GM21528 (cell line): Measurements from ENCODE around the gene CELF4.
A peak's percentile ranks its signal among the peaks of the same experiment; 100 is the strongest.

Experiments used
- ATAC-seq: cut with Tn5 transposase; IDR thresholded peaks from one replicate; pipeline ENCODE4 v1.9.1; 2021; ENCODE audit warnings: mild to moderate bottlenecking, moderate library complexity; ENCODE audit not compliant: unreplicated experiment, low FRiP score

CELF4 gene

DNA sequence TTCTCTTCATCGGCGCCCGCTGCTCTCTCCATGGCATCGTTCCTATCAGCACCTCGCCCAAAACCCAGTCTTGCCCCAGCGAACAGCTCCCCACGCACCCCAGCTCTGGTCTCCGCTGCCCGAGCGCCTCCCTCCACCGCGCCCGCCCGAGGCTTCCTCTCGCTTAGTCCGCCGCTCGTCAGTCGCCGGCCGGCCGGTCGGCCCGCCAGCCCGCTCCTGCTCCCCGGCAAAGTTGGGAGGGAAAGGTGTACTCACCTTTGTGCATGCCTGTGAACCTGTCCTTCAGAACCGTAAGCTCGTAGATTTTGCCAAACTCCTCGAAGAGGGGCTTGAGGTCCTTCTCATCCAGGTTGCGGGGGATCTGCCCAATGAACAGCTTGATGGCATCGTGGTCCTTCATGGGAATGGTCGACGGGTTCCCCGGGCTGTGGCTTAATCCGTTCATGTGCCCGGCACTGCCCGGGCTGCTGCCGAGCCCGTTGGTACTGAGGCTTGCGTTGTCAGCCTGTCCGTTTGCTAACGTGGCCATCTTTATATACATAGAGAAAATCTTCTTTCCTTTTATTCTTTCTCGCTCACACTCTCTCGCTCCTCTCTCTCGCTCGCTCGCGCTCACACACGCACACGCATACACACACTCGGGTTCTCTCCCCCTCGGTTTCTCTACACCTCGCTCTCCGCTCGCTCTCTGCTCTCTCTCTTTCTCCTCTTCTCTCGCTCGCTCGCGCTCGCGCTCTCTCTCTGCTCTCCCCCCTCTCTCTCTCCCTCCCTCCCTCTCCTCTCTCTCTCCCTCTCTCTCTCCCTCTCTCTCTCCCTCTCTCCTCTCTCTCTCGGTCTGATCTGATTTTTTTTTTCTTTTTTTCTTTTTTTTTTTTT, at the start of gene CELF4:
CELF4 (minus strand) TSS at position 698 of the 876 bp plus-strand sequence.
- ATAC-seq, result no peak

DNA sequence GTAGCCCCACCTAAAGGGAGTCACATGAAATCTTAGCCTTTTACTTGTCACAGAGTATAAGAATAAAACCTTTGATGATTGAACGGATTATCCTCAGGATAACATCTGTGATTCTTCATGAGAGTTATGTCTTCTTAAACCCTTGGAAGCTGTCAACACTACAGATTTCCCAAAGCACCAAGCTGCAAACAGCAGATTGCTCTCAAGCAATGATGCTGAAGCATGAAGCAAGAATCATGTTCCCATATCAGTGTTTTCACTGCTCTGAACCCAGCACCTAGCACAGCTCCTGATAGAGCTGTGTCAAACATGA, 47.6 kb upstream of the CELF4 start:
- ATAC-seq, result no peak

- ATAC-seq, result no peak
Observed at GRCh38 chr18:37612524-37613252, 47.1 kb upstream of the CELF4 start.

GRCh38 chr18:37611614-37612279, 46.1 kb upstream of the CELF4 start:
- ATAC-seq, result no peak

DNA sequence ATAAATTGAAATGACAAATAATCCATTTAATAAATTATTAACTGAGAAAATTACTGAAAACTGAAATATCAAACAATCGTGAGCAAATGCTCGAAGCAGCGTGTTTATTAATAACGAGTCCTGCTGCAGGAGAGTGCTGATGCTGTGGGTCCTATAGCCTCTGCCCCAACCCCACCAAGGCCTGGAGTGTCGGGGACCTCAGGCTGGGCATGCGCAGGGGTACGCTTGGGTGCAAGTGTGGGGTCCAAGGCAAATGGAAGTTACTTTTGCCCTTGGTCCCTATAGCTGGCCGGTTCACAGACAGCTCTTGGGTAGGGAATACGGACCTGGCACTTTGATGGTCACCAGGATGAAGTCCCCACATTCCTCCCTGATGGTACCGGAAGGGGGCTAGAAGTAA, 43.3 kb upstream of the CELF4 start:
- no peak for ATAC-seq

DNA sequence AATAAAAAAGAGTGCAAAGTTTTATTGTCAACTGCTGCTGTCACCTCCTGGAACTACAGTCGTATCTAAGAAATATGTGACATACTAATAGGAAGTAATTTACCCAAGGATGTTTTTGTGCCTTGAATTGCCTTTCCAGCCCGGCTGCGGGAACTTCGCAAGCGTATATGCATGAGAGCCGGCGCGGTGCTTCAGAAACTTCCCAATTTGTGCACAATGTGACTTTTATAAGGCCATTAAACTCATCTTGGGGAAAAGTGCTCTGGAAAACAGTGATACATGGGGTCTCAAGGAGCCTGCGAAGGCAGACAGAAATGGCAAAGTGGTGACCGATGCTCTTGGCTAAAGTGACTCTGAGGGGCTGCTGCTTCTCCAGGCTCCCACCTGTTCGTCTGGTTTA, 41.7 kb upstream of the CELF4 start:
- no peak for ATAC-seq

DNA sequence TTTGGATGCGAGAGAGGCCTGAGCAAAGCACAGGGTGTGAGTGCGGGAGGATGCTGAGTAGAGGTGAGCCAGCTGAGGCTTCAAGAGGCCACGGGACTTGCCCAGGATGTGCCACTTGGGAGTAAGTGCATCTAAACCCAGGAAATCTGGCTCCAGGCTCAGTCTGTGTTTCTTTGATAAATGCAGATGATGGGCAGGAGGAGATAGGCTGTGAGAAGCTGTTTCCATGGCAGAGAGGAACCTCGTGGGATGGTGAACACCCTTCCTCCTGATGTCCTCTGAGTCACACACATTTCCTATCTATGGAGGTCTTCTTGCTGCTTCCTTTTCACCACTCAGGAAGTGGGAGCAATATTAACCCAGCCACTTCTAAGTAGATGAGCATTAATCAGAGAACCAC, 38.4 kb upstream of the CELF4 start:
- ATAC-seq, result no peak

GRCh38 chr18:37598966-37599896, 33.6 kb upstream of the CELF4 start:
- no peak for ATAC-seq

DNA sequence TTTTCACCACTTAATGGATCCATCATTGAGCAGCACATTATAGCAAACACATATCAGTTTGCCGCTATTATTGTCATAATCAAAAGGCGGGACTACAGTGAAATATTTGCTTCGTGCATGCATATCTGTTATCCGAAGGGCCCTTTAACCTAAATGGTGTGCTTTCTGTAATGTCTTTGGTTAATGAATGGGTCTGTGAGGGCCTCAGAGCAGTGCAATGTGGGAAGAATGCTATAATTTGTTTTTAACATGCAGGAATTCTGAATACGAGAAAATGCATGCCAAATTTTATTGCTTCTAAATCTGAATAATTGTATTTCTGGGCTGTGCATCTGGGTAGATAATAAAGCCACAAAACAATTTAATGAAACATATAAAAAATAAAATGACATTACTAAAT, 32.8 kb upstream of the CELF4 start:
- no peak for ATAC-seq

GRCh38 chr18:37590346-37590745, 24.7 kb upstream of the CELF4 start:
- no peak for ATAC-seq

DNA sequence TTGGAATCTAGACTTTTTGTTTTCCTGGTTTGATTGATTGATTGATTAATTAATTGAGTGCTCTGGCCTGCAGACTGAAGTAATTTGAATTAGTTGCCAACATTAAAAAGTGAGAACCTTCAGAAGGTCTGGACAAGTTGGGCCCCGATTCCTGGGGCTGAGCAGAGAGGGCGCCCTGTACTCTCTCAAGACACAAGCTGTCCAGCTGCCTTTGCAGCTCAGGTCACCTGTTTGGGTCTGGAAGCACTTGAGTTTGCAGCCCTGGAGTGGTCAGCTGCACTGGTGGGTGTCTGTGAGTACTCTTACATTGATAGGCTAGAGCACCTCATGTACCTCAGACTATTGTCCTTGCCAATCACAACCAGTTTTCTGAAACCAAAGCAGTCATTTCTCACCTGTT, 22.7 kb upstream of the CELF4 start:
- no peak for ATAC-seq

GRCh38 chr18:37586656-37587225, 21.1 kb upstream of the CELF4 start:
- ATAC-seq, result no peak

- ATAC-seq, result no peak
Observed at GRCh38 chr18:37584952-37585695, 19.5 kb upstream of the CELF4 start.

DNA sequence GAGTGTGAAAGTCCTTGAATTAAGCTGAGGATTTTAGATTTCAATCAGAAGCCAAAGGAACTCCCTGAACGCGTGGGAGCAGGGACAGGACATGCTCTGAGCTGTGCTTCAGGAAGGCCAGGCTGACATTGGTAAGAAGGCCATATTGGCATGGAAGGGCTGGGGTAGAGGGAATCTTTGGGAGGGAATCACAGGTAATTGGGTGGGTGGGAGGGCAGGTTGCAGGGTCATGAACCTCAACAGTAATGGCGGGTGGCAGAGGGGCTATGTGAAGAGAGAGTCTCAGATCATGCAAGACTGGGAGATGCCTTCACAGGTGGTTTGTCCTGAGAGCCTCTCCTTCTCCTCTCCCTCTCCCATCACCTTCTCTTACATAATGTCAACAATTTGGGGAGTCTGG, 18.6 kb upstream of the CELF4 start:
- ATAC-seq, result no peak

DNA sequence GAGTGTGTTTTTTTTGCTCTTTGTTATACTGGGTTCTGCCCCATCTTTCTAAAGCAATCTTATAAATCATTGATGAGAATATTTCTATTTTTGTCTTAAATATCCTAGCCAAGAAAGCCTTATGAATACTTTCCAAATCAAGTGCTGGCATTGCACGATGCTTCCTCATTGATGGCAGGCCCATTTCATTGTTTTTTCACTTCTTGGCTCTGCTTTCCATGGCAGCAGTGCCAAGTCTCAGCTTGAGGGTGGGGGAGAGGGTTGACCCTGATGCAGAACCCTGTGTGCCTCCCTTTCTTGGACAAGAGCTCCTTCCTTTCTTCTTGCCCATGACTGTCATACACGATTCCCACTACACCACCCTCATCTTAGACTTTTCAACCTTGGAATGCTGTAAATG, 16.7 kb upstream of the CELF4 start:
- no peak for ATAC-seq

DNA sequence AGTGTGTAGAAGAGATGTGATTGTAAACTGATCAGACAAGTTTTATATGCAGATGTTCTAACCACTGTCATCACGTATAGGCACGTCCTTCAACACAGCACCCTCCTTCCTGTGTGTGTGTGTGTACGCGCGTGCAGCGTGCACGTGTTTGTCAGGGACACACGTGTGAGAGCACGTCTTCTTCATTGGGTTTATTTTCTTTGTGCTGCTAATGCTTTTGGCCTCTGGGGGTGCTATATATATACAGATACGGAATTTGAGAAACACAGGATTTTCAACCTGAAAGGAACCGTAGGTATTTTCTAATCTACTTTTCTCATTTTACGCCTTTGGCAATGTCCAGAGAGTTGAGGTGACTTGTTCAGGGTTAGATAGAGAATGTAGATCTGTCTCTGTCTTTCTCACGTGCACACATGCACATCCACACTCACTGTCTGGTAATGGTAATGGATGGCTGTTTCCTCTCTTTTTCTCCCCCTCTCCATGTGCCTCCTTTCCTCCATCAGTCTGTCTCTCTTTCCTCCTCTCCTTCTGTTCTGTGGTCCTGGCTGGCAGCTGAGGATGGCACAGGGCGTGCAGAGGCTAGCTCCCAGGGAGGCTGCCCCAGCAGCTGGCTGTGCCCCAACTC, 13.4 kb upstream of the CELF4 start:
- ATAC-seq, result peak; percentile 61

DNA sequence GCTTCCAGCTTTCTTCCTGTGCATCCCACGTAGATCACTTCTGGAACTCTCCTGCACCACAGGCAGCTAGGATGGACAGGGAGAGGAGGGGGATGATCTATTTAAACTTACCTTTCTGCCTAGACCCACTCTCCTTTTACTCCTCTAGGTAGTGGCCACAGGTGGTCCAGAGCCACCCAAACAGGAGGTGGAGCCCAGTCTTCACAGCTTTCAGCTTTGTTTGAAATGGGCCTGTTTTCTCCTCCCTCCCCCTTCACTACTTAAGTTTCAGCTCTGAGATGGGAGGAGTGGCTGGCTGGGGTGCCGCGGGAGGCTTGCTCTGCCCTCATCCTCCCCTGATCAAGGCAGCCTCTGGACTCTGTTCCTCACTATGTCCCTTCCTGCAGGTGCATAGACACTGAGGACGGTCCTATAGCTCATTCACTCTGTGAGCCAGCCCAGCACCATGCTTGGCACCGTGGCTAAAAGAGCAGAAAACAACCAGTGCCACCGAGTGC, 12.6 kb upstream of the CELF4 start:
- ATAC-seq, result no peak

- ATAC-seq, result no peak
Observed at GRCh38 chr18:37577051-37577611, 11.5 kb upstream of the CELF4 start.
